Ramos (cell line): ENCODE data around the gene MED13L.

Experiments used
- in situ Hi-C: fragments of 300-500 bp; cut with MboI; formaldehyde crosslinking; loops from one replicate; pipeline ENCODE4 v1.14.3; 2022; ENCODE audit warnings: low sequenced_read_pairs; ENCODE audit not compliant: unreplicated experiment

MED13L gene

GRCh38 chr12:115964626-115965025 is 312.9 kb downstream of the MED13L start:
- in situ Hi-C loops = no loop called here

GRCh38 chr12:115964214-115964613 is 313.3 kb downstream of the MED13L start:
- in situ Hi-C loops = no loop called here

GRCh38 chr12:115962216-115962615 is 315.3 kb downstream of the MED13L start:
- in situ Hi-C loops = no loop called here

GRCh38 chr12:115960868-115961802 is 316.4 kb downstream of the MED13L start:
- in situ Hi-C loops = no loop called here

- in situ Hi-C loops = no loop called here
Measured at GRCh38 chr12:115957686-115958290, 319.7 kb downstream of the MED13L start.

- in situ Hi-C loops = no loop called here
Measured at GRCh38 chr12:115956659-115957058, 320.8 kb downstream of the MED13L start.

- in situ Hi-C loops = no loop called here
Measured at GRCh38 chr12:115956236-115956635, 321.3 kb downstream of the MED13L start.

- in situ Hi-C loops = no loop called here
Measured at GRCh38 chr12:115953450-115953849, 324.0 kb downstream of the MED13L start.

- in situ Hi-C loops = no loop called here
Measured at GRCh38 chr12:115953031-115953430, 324.5 kb downstream of the MED13L start.

GRCh38 chr12:115950959-115951358 is 326.5 kb downstream of the MED13L start:
- in situ Hi-C loops = no loop called here

- in situ Hi-C loops = no loop called here
Measured at GRCh38 chr12:115949675-115950074, 327.8 kb downstream of the MED13L start.

- in situ Hi-C loops = no loop called here
Measured at GRCh38 chr12:115947696-115948062, 329.8 kb downstream of the MED13L start.

- in situ Hi-C loops = no loop called here
Measured at GRCh38 chr12:115946867-115947695, 330.4 kb downstream of the MED13L start.

- in situ Hi-C loops = no loop called here
Measured at GRCh38 chr12:115946092-115946491, 331.4 kb downstream of the MED13L start.

GRCh38 chr12:115945491-115945885 is 332.0 kb downstream of the MED13L start:
- in situ Hi-C loops = no loop called here

- in situ Hi-C loops = no loop called here
Measured at GRCh38 chr12:115944837-115945490, 332.5 kb downstream of the MED13L start.

GRCh38 chr12:115944392-115944742 is 333.1 kb downstream of the MED13L start:
- in situ Hi-C loops = no loop called here

- in situ Hi-C loops = no loop called here
Measured at GRCh38 chr12:115943630-115944391, 333.7 kb downstream of the MED13L start.

- in situ Hi-C loops = no loop called here
Measured at GRCh38 chr12:115943310-115943629, 334.2 kb downstream of the MED13L start.

GRCh38 chr12:115942346-115942745 is 335.1 kb downstream of the MED13L start:
- in situ Hi-C loops = no loop called here
